ENCODE results near the gene CTU2. TPM values are rescaled to one million over a fixed set of nuclear protein-coding genes. Genes with fewer than 3 reads are reported as not detected.
A peak's percentile ranks its signal among the peaks of the same experiment; 100 is the strongest.

CTU2 gene
- total and polyA plus RNA-seq, 10 donors, result 7.2 to 28.2 (median 15.5) TPM

DNA sequence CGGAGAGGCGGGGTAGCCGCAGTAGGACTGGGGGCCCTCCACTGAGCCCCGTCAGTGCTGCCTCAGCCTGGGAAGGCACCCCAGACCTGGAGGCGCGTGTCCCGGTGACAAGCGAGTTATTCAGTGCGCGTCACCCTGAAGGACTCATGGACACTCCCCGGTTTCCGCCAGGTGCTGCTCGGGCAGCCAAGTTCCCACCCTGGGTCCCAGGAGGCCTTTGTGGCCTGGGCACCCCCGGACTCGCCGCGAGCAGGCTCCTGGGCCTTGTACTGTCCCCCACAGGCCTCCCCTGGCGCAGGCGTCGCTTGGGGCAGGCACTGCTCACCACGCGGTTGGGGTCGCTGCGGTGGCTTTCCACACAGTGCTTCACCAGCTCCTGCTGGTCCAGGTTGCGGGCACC is 7.7 kb upstream of the CTU2 start:
- TF ChIP-seq, protein P1, sequence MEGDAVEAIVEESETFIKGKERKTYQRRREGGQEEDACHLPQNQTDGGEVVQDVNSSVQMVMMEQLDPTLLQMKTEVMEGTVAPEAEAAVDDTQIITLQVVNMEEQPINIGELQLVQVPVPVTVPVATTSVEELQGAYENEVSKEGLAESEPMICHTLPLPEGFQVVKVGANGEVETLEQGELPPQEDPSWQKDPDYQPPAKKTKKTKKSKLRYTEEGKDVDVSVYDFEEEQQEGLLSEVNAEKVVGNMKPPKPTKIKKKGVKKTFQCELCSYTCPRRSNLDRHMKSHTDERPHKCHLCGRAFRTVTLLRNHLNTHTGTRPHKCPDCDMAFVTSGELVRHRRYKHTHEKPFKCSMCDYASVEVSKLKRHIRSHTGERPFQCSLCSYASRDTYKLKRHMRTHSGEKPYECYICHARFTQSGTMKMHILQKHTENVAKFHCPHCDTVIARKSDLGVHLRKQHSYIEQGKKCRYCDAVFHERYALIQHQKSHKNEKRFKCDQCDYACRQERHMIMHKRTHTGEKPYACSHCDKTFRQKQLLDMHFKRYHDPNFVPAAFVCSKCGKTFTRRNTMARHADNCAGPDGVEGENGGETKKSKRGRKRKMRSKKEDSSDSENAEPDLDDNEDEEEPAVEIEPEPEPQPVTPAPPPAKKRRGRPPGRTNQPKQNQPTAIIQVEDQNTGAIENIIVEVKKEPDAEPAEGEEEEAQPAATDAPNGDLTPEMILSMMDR (IDR thresholded peaks at IDR 0.05 in 8 of 11, conservative IDR thresholded peaks at IDR 0.05 in 3 of 11), result no peak
- TF ChIP-seq POLR2A (IDR thresholded peaks at IDR 0.05) (no peak), POLR2AphosphoS5 (IDR thresholded peaks at IDR 0.05) (peak in 2 of 3 donors; percentile 23 to 46)
- H3K36me3 ChIP-seq, result peaks cover 0 to 75% (median 46%) of the 10 kb centered on the region in 6 donors
- intact Hi-C loops (cut with DNase I; ENCODE audit: low total_unique reads), result no loop called here
- no peaks in the 10 kb centered on the region for H3K9me3 ChIP-seq
- WGBS, 5 donors, result 86 to 90% (median 89%) methylated on average over 10 to 25 of the region's 25 CpGs
- no peaks in the 10 kb centered on the region for H3K27me3 ChIP-seq (replicated peaks in 1 of 7)
- H3K4me3 ChIP-seq, result no peak overlapping the region
- H3K4me1 ChIP-seq, result peaks cover 44 to 73% (median 64%) of the 10 kb centered on the region in 6 donors
- peak overlapping the region in 7 of 8 donors; percentile 28 to 98 (median 94) for H3K27ac ChIP-seq
- DNase-seq, result peak; percentile 86

DNA sequence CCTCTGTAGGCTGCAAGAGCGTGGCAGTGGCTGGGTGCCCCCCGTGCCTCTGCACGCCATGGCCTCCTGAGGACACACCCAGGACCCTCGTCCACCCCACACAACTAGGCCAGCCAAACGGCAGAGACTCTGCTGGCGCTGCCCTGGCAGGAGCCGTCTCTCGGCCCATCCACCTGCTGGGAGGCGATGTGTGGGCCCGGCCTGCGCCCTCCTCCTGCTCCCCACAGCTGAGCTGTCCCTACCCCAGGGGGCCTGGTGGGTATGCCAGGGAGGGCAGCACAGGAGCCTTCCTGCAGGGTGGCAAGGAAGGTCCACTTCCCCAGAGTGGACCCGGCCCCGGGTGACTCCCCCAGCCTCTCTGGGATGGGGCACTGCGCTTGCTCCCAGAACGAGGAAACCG is 7.1 kb upstream of the CTU2 start:
- H3K27ac ChIP-seq, result peak overlapping the region in 7 of 8 donors; percentile 91 to 98 (median 94)
- TF ChIP-seq POLR2A (IDR thresholded peaks at IDR 0.05) (no peak), POLR2AphosphoS5 (IDR thresholded peaks at IDR 0.05) (no peak)
- TF ChIP-seq, protein P1 (IDR thresholded peaks at IDR 0.05 in 8 of 11, conservative IDR thresholded peaks at IDR 0.05 in 3 of 11), result no peak
- H3K36me3 ChIP-seq, result peaks cover 0 to 74% (median 46%) of the 10 kb centered on the region in 6 donors
- 90 to 95% (median 93%) methylated on average over 11 to 16 of the region's 16 CpGs for WGBS, 5 donors
- no peaks in the 10 kb centered on the region for H3K27me3 ChIP-seq (replicated peaks in 1 of 7)
- DNase-seq, result peak; percentile 87
- intact Hi-C loops (cut with DNase I; ENCODE audit: low total_unique reads), result no loop called here
- H3K9me3 ChIP-seq, result no peaks in the 10 kb centered on the region
- peak overlapping the region in 1 of 8 donors; percentile 91 for H3K4me3 ChIP-seq
- peaks cover 49 to 75% (median 68%) of the 10 kb centered on the region in 6 donors for H3K4me1 ChIP-seq

DNA sequence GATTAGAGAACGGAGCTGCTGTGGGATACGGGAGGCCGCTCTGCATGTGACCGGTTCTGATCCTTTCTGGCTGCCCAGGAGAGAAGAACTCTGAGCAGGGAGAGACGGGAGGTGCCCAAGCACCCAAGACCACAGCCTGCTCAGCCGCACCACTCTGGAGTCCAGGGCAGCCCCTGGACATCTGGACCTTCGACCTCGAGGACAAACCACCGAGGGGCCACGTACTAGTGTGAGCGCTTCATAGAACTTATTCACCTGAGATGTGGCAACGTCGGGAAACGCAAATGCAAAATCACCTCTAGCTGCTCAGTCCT is 6.0 kb upstream of the CTU2 start:
- 23 to 38% (median 32%) methylated on average over 12 to 14 of the region's 14 CpGs for WGBS, 5 donors
- Histone ChIP-seq H3K27ac (peak overlapping the region; percentile 90 to 98 (median 94)), H3K36me3 (peaks cover 0 to 63% (median 46%) of the 10 kb centered on the region in 6 donors), H3K27me3 (replicated peaks in 1 of 7) (no peaks in the 10 kb centered on the region), H3K4me1 (peaks cover 60 to 86% (median 79%) of the 10 kb centered on the region in 6 donors), H3K9me3 (no peaks in the 10 kb centered on the region), H3K4me3 (peak overlapping the region in 7 of 8 donors; percentile 39 to 96 (median 87))
- intact Hi-C loops (cut with DNase I; ENCODE audit: low total_unique reads), result loop anchor here (10.0 kb wide), 2 partner anchors 45 to 125 kb away; partner anchors contain the start of genes CYBA and ZC3H18
- no peak for TF ChIP-seq POLR2AphosphoS5 (IDR thresholded peaks at IDR 0.05)
- TF ChIP-seq, protein P1 (IDR thresholded peaks at IDR 0.05 in 8 of 11, conservative IDR thresholded peaks at IDR 0.05 in 3 of 11), result no peak
- no peak for TF ChIP-seq POLR2A (IDR thresholded peaks at IDR 0.05)
- DNase-seq, result no peak

DNA sequence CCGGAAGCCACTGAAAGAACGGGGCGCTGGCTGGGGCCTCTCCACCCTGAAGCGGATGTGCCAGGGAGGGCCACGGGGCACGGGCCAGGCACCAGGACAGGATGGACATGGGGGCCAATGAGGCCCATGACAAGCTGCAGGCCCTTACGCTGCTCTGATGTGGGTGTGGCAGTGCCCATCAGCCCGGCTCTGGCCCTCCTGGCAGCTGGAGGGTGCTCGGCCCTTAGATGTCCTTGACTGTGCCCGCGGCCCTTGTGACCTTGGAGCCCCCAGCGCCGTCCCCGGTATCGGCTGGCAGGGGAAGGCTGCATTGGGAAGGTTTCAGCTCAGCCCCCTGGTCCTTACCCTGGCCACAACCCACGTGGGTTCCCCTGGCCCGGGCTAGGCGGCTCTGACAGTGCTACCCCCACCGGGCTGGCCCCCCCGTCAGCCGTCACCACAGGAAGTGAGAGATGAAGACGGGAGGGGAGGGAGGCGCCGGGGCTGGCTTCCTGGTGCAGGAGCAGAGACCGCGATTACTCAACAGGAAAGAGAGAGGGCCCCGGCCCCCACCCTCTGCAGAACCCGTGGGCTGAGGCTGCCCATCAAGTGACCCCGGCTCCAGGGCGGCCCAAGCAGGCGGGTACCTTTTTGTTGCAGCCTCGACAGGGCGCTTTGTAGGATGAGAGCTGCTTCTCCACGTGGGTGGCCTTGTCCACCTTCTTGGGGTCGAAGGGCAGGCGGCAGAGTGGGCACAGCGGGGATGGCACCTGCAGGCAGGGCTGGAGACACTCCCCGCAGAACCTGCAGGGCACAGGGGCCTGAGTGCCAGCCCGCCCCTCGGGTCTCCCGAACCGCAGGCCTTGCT is 5.4 kb upstream of the CTU2 start:
- Histone ChIP-seq H3K27ac (peak overlapping the region; percentile 90 to 98 (median 94)), H3K4me1 (peaks cover 63 to 91% (median 83%) of the 10 kb centered on the region in 6 donors), H3K36me3 (peaks cover 0 to 57% (median 42%) of the 10 kb centered on the region in 6 donors), H3K4me3 (peak overlapping the region; percentile 17 to 96 (median 86)), H3K27me3 (replicated peaks in 1 of 7) (no peaks in the 10 kb centered on the region), H3K9me3 (no peaks in the 10 kb centered on the region)
- intact Hi-C loops (cut with DNase I; ENCODE audit: low total_unique reads), result loop anchor here (10.0 kb wide), 2 partner anchors 46 to 126 kb away; partner anchors contain the start of genes CYBA and ZC3H18
- TF ChIP-seq, protein P1 (IDR thresholded peaks at IDR 0.05 in 8 of 11, conservative IDR thresholded peaks at IDR 0.05 in 3 of 11), result peak in 2 of 11 experiments; percentile 5 to 21
- TF ChIP-seq POLR2AphosphoS5 (IDR thresholded peaks at IDR 0.05) (peak; percentile 89 to 95 (median 91)), POLR2A (IDR thresholded peaks at IDR 0.05) (peak in 1 of 3 donors; percentile 64)
- DNase-seq, result peak; percentile 100
- WGBS, 5 donors, result 4 to 14% (median 5%) methylated on average over 20 to 42 of the region's 42 CpGs

Measured in spleen (tissue), 11 donors.